Ishikawa (cell line): Measurements from ENCODE around the gene CORIN.

Source experiments
- EP300 ChIP-seq: IDR thresholded peaks from 2 replicates; pipeline ENCODE4 v1.6.1; 2012; ENCODE audit warnings: borderline replicate concordance
- MAX ChIP-seq: IDR thresholded peaks from 2 replicates; pipeline ENCODE4 v1.6.1; 2012
- RAD21 ChIP-seq: IDR thresholded peaks from 2 replicates; pipeline ENCODE4 v1.6.1; 2012; ENCODE audit warnings: low read depth
- TAF1 ChIP-seq: IDR thresholded peaks from 2 replicates; pipeline ENCODE4 v1.6.1; 2012; ENCODE audit warnings: low read depth, mild to moderate bottlenecking
- TEAD4 ChIP-seq: IDR thresholded peaks from 2 replicates; pipeline ENCODE4 v1.6.1; 2012
- YY1 ChIP-seq: IDR thresholded peaks from 2 replicates; pipeline ENCODE4 v1.6.1; 2012; ENCODE audit warnings: low read depth

- no peak for TF ChIP-seq EP300
- TF ChIP-seq MAX = no peak
- TF ChIP-seq YY1 = no peak
- TF ChIP-seq TAF1 = no peak
- no peak for TF ChIP-seq TEAD4
- TF ChIP-seq RAD21 = no peak
Measured at GRCh38 chr4:47839259-47839658, 1.4 kb upstream of the CORIN start.
